GM10248 (cell line): Measurements from ENCODE around the gene SENP6.

ENCODE experiments used
- CTCF ChIA-PET: fragments of 300-600 bp; sonication (Branson Sonifier 250); formaldehyde crosslinking; extraction: SDS; loops from one replicate; lab custom pipeline; 2021; ENCODE audit warnings: antibody characterized with exemption; lab: Yijun Ruan, JAX
- POLR2A ChIA-PET: fragments of 350-650 bp; sonication (Branson Sonifier 250); formaldehyde crosslinking; extraction: SDS; loops from one replicate; lab custom pipeline; 2020; ENCODE audit warnings: antibody characterized with exemption; lab: Yijun Ruan, JAX
- DNase-seq: peaks from one replicate; pipeline ENCODE4 v3.0.0; 2012; ENCODE audit errors: extremely low spot score
- CTCF ChIP-seq: IDR thresholded peaks from 2 replicates; pipeline ENCODE4 v1.5.1; 2012; ENCODE audit warnings: mild to moderate bottlenecking, low read depth; ENCODE audit errors: extremely low read depth, missing control alignments, control extremely low read depth

Gene SENP6

DNA sequence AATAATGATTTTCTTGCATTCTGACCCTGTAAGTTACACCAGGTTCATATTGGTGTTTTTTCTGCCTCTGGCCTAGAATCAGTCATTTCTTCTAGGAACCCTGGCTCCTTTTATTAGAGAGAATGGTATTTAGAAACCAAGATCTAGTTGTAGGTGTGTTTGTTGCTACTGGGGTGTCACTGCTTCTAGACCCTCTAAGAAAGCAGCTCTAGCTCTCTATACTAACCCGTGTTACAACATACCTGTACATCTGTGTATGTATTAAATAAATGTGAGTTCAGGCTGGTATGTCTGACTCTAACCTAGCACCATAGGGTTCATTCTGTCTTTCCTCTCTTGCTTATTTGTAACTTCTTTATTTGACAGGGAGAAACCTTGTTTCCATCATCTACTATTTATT, 16.8 kb downstream of the SENP6 start:
- no peak for TF ChIP-seq CTCF
- ChIA-PET CTCF (no interaction called here), POLR2A (no interaction called here)
- DNase-seq = no peak

GRCh38 chr6:75619230-75619899, 17.7 kb downstream of the SENP6 start:
- DNase-seq = no peak
- POLR2A ChIA-PET = interaction anchor here (0.7 kb wide), 1 partner anchor 334 kb away, joined by 3 read pairs; no protein-coding TSS in a partner anchor
- CTCF ChIA-PET = interaction anchor here (1.3 to 2.6 kb wide), 4 partner anchors 8 to 18 kb away, joined by 4 to 15 read pairs (median 5); partner anchors contain the start of gene SENP6
- TF ChIP-seq CTCF = no peak

GRCh38 chr6:75620381-75621304, 19.0 kb downstream of the SENP6 start:
- no peak for DNase-seq
- no peak for TF ChIP-seq CTCF
- CTCF ChIA-PET = interaction anchor here (0.8 to 2.6 kb wide), 6 partner anchors 9 to 58 kb away, joined by 3 to 15 read pairs (median 4); partner anchors contain the start of gene SENP6
- POLR2A ChIA-PET = no interaction called here

GRCh38 chr6:75621846-75622245, 20.2 kb downstream of the SENP6 start:
- ChIA-PET CTCF (no interaction called here), POLR2A (no interaction called here)

GRCh38 chr6:75623491-75623890, 21.8 kb downstream of the SENP6 start:
- ChIA-PET CTCF (no interaction called here), POLR2A (no interaction called here)
- TF ChIP-seq CTCF = no peak
- DNase-seq = no peak

More at GRCh38 chr6:75621846-75622245, 20.2 kb downstream of the SENP6 start:
- no peak for DNase-seq
- no peak for TF ChIP-seq CTCF

DNA sequence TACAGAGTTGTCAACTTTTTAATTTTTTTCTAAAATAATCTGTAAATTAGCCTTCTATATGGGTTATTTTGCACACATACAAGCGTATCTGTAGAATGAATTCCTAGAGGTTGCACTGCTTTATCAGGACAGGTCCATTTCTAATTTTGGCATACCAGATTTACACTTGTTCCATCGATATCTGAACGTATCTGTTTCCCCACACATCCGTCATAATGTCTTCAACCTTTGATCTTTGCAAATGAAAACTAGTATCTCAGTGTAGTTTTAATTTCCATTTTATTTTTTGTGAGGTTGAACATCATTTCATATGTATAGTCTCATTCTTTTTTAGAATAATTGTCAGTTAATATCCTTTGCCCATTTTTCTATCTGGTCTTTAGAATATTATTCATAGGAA, 22.7 kb downstream of the SENP6 start:
- ChIA-PET CTCF (no interaction called here), POLR2A (no interaction called here)
- DNase-seq = no peak
- no peak for TF ChIP-seq CTCF
